NCI-H82 treated with DMSO at 0.1 percent for 48 hours (cell line): ENCODE measurements around the gene ADGRB3.
"Not testable (repeated sequence)": the region's sequence is repeated elsewhere in the genome, so short reads cannot be mapped to it uniquely, and the experiment has no call there.

Experiments used
- DNase-seq: peaks from one replicate; lab custom pipeline; 2025; ENCODE audit not compliant: unreplicated experiment; lab: John Stamatoyannopoulos, UW

Gene ADGRB3

GRCh38 chr6:68912805-68913204, 277.7 kb downstream of the ADGRB3 start:
- not testable (repeated sequence) for DNase-seq

DNA sequence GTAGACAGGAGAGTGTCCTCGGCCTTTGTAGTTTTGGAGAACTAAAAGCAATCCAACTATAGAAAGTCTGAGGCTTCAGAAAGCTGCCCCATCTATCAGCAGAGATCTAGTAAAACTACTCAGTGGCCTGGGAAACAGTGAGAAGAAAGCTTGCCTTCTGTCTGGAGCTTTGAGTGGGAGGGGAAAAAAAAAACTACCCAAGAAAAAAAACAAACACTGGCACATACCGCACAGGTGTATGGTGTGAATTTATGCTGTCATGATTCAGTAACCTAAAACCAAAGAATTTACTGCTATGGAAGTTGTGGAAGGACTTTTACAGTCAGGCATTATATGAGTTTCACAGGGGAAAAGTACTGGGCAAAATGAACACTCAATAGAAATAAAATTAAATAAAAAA, 280.5 kb downstream of the ADGRB3 start:
- DNase-seq: no peak

GRCh38 chr6:68919537-68919936, 284.5 kb downstream of the ADGRB3 start:
- no peak for DNase-seq

- DNase-seq: no peak
Observed at GRCh38 chr6:68941345-68941744, 306.3 kb downstream of the ADGRB3 start.

- no peak for DNase-seq
Observed at GRCh38 chr6:68947721-68948120, 312.6 kb downstream of the ADGRB3 start.

DNA sequence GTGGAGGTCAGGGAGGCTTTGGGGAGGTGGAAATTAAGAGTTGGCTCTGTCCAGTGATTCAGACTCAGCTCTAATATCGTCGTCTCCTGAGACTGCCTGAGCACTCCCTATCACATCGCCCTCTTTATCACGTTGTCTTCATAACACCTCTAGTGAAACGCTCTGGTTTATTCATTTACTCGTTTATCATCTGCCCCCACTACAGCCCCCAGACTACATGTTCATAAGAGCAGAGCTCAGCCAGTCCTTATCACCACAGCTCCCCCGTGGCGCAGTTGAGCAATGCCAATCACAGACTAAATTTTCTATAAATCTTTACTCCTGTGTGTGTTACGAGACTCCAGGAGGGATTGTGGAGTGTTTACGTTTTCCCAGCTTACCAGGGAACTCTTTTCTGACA, 316.2 kb downstream of the ADGRB3 start:
- no peak for DNase-seq

- DNase-seq: no peak
Observed at GRCh38 chr6:68958327-68958726, 323.2 kb downstream of the ADGRB3 start.

- no peak for DNase-seq
Observed at GRCh38 chr6:68967549-68968300, 332.6 kb downstream of the ADGRB3 start.

GRCh38 chr6:68968301-68968649, 333.2 kb downstream of the ADGRB3 start:
- no peak for DNase-seq

GRCh38 chr6:68973066-68973465, 338.0 kb downstream of the ADGRB3 start:
- DNase-seq: no peak

DNA sequence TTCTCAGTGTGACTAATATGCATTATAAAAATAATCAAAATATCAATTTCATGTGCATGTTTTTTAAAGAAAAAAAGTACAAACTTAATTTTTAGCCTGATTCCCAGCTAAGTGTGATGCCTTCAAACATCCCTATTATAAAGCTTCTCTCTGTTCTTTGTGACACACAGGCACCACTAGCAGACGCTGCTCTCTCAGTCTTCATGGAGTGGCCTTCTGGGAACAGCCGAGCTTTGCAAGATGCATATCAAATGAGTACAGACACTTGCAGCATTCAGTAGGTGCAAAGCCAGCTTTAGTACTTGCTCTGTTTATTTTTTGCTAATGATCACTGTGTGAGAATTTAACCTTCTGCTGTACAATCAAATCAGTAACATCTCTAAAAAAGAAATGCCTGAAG, 340.0 kb downstream of the ADGRB3 start:
- DNase-seq: peak; percentile 33

- DNase-seq: no peak
Observed at GRCh38 chr6:68975816-68976215, 340.7 kb downstream of the ADGRB3 start.

DNA sequence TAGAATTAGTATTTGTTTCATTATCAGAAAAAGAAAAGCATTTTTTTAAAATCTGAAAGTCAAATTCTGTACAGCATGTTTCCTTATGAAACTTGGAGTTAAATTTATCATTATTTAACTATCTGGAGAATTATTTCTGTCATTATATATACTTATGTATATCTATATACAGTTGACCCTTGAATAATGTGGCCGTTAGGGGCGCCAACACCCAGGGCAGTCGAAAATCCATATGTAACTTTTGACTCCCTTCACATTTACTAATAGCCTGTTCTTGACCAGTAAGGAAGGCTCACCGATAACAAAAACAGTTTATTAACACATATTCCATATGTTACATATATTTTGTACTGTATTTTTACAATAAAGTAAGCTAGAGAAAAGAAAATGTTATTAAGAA, 341.2 kb downstream of the ADGRB3 start:
- DNase-seq: no peak

DNA sequence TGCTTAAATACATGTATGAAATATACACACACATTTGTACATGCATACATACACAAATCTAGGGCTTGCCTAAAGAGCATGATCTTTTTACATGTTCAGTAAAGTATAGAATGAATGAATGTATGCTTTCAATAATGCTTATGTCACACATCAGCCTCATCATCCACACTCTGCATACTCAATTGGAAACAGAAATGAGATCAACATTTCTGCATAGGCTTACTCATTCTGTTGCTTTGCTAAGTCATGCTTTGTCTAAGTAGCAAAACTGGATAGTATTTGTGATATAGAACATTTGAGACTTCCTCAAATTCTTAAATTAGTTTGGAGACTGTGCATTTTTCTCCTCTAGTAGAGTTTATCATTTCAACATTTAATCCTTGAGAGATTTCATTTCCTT, 343.3 kb downstream of the ADGRB3 start:
- DNase-seq: no peak

- DNase-seq: not testable (repeated sequence)
Observed at GRCh38 chr6:68981668-68982067, 346.6 kb downstream of the ADGRB3 start.

- DNase-seq: no peak
Observed at GRCh38 chr6:68988698-68989097, 353.6 kb downstream of the ADGRB3 start.

DNA sequence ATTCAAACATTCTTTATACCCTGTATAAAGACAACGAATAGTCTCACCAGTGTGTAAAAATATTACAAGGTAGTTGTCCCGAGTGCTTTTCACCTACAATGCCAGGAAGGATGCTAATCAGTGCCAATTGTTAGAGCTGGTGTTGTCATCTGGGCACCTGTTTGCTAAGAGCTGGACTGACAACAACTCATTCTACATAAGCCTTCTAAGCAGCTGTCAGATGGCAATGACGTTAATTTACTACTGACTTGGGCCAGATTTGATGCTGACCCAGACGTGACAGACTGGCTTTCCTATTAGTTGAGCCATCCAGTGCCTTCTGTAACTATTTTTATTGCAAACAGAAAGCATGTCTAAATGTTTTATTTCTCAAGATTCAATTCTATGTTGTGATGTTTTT, 355.2 kb downstream of the ADGRB3 start:
- no peak for DNase-seq

DNA sequence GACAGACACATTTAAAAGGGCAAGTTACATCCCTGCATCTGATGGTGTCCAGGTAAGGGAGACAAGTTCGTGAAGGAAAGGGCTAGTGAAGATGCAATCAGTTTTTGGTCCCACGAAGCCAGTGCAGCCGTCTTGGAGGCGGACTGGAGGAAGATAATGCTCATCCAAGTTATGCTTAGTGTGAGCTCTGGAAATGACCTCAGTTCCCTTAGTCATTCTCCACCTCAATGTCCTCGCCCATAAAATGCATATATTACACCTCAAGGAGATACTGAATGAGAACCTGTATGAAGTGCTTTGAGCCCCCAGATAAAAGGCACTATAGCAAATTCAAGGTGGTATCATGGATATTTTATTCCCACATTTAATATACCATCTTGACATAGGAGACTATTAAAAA, 358.8 kb downstream of the ADGRB3 start:
- DNase-seq: no peak

DNA sequence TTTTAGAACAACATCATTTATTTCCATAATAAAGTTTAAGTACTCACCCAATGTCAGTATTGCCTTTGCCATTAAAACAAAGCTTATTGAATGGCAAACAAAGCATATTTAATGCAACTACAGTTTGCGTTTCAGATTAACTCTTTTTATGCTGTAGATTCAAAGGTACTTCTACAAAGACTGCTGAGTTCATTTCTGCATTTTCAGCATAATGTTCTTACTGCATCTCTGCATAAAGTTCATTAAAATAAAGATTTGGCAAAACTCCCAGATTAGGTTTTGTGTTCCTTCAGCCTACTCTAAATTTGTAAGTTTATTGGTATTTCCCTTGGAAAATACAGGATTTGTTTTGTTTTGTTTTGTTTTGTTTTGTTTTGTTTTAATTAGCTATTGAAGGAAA, 359.4 kb downstream of the ADGRB3 start:
- DNase-seq: no peak

DNA sequence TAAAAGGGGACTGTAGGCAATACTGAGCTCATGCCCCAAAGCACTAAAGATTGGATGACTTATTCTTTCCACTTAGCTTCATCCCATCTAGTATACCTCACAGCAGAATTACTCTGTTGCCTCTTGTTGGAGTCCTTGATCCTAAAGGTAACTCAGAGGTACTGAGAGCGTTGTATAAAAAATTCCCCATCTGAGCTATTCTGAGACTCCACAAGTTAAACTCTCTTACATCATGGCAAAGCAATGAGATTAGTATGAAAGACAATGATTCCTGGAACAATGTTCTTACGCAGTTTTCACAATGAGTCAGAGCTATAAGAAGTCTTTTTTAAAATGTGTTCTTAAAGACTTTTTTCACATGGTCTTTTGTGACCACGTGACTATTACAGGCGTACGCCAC, 370.1 kb downstream of the ADGRB3 start:
- no peak for DNase-seq

- DNase-seq: no peak
Observed at GRCh38 chr6:69007781-69008180, 372.7 kb downstream of the ADGRB3 start.

DNA sequence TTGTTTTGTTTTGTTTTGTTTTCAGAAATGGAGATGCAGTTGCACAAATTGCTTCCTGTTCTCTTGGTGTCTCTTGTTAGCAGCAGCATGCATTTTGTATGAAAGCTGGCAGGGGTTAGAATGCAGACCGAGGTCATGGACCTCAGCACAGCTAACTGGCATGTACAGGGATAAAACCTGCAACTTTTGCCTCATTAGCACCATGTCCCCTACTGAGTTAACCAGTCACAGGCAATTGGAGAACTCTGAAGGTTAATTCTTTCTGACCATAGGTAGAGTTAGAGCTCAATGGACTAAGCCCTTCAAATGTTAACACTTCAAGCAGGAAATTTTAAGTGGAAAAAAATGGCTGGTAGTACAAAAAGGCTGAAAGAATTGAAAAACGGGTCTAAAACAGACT, 377.1 kb downstream of the ADGRB3 start:
- DNase-seq: no peak

DNA sequence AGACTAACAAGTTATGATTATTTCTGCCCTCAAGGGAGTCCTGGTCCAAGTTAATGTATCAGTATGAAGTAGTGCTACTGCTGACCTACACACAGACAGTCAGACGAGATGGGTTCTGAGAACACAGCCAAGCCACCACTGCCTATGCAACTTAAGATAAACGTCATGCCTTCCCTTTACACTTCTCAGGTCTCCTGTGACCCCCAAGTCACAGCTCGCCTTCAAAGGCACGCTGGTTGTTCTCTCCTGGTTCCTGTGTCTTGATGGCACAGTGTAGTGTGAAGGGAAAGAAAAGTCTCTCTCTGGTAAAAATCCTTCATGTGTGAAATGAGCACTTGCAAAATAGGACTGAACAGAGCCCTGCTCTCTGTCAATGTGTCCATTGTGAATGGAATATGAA, 377.8 kb downstream of the ADGRB3 start:
- no peak for DNase-seq
